AG20443 (cell line): ENCODE measurements around the gene EPS8L1.

ENCODE experiments used
- DNase-seq: peaks from one replicate; pipeline ENCODE4 v3.0.0; 2012; ENCODE audit warnings: low spot score, mixed read lengths

Gene EPS8L1

GRCh38 chr19:55115446-55116065, 39.9 kb downstream of the EPS8L1 start:
- no peak for DNase-seq

- peak; percentile 85 for DNase-seq
These were observed 40.7 kb downstream of the EPS8L1 start for GRCh38 chr19:55116232-55116858.

GRCh38 chr19:55116859-55117662, 41.4 kb downstream of the EPS8L1 start, which contains the start of gene PPP1R12C:
Gene PPP1R12C (minus strand): TSS chr19:55117637. CDS start chr19:55117543, 94 bp downstream.
- peak; percentile 19 for DNase-seq

- peak; percentile 99 for DNase-seq
These were observed 42.2 kb downstream of the EPS8L1 start for GRCh38 chr19:55117663-55118391.

GRCh38 chr19:55118401-55118991, 42.8 kb downstream of the EPS8L1 start:
- DNase-seq: peak; percentile 46

GRCh38 chr19:55119053-55119452, 43.4 kb downstream of the EPS8L1 start:
- no peak for DNase-seq

GRCh38 chr19:55131421-55131820, 55.8 kb downstream of the EPS8L1 start:
- peak; percentile 47 for DNase-seq

- no peak for DNase-seq
These were observed 56.9 kb downstream of the EPS8L1 start for GRCh38 chr19:55132453-55133129.

- no peak for DNase-seq
These were observed 58.2 kb downstream of the EPS8L1 start for GRCh38 chr19:55133639-55134444.

- no peak for DNase-seq
These were observed 59.1 kb downstream of the EPS8L1 start for GRCh38 chr19:55134736-55135135.

GRCh38 chr19:55136399-55137102, 60.9 kb downstream of the EPS8L1 start:
- DNase-seq: no peak
